GM19468 (cell line): ENCODE data around the gene GLYR1.
A peak's percentile ranks its signal among the peaks of the same experiment; 100 is the strongest.

ENCODE experiments used
- ATAC-seq: cut with Tn5 transposase; IDR thresholded peaks from one replicate; pipeline ENCODE4 v1.9.1; 2021; ENCODE audit warnings: mild to moderate bottlenecking, moderate library complexity, moderate number of reproducible peaks; ENCODE audit not compliant: unreplicated experiment; ENCODE audit errors: extremely low read depth

Gene GLYR1

GRCh38 chr16:4882000-4882632 is 35.0 kb upstream of the GLYR1 start:
- ATAC-seq: no peak

- no peak for ATAC-seq
Measured at GRCh38 chr16:4880006-4880580, 33.0 kb upstream of the GLYR1 start.

GRCh38 chr16:4879049-4879448 is 32.0 kb upstream of the GLYR1 start:
- no peak for ATAC-seq

- no peak for ATAC-seq
Measured at GRCh38 chr16:4877380-4877685, 30.2 kb upstream of the GLYR1 start.

GRCh38 chr16:4876646-4877379 is 29.7 kb upstream of the GLYR1 start:
- no peak for ATAC-seq

- ATAC-seq: no peak
Measured at GRCh38 chr16:4874666-4875065, 27.6 kb upstream of the GLYR1 start.

GRCh38 chr16:4873091-4873490 is 26.0 kb upstream of the GLYR1 start:
- ATAC-seq: no peak

GRCh38 chr16:4871071-4871470 is 24.0 kb upstream of the GLYR1 start:
- no peak for ATAC-seq

GRCh38 chr16:4870138-4870671 is 23.1 kb upstream of the GLYR1 start:
- ATAC-seq: no peak

GRCh38 chr16:4869147-4869805 is 22.2 kb upstream of the GLYR1 start:
- ATAC-seq: no peak

- ATAC-seq: no peak
Measured at GRCh38 chr16:4868535-4868934, 21.4 kb upstream of the GLYR1 start.

GRCh38 chr16:4868026-4868425 is 20.9 kb upstream of the GLYR1 start:
- ATAC-seq: peak; percentile 32

- no peak for ATAC-seq
Measured at GRCh38 chr16:4866586-4866985, 19.5 kb upstream of the GLYR1 start.

GRCh38 chr16:4865231-4865860 is 18.3 kb upstream of the GLYR1 start:
- no peak for ATAC-seq

- no peak for ATAC-seq
Measured at GRCh38 chr16:4864728-4865127, 17.6 kb upstream of the GLYR1 start.

- no peak for ATAC-seq
Measured at GRCh38 chr16:4862639-4863038, 15.6 kb upstream of the GLYR1 start.

- no peak for ATAC-seq
Measured at GRCh38 chr16:4860727-4861342, 13.7 kb upstream of the GLYR1 start.

GRCh38 chr16:4859900-4860255 is 12.8 kb upstream of the GLYR1 start:
- ATAC-seq: no peak

GRCh38 chr16:4859190-4859899 is 12.3 kb upstream of the GLYR1 start:
- no peak for ATAC-seq

- ATAC-seq: no peak
Measured at GRCh38 chr16:4855804-4856203, 8.7 kb upstream of the GLYR1 start.
